B cell (primary cell): ENCODE results near the gene C19orf85.

Experiments used
- CTCF ChIP-seq: fragments of 200-600 bp; IDR thresholded peaks from one replicate; pipeline ENCODE4 v1.8.0; 2022; ENCODE audit warnings: antibody characterized with exemption, mild to moderate bottlenecking
- EZH2 ChIP-seq: IDR thresholded peaks from 2 replicates; pipeline ENCODE4 v1.6.1; 2012; ENCODE audit warnings: borderline replicate concordance, low read depth, mild to moderate bottlenecking, moderate library complexity, low read length; ENCODE audit not compliant: insufficient read depth, poor library complexity, severe bottlenecking

- TF ChIP-seq EZH2 = no peak
- TF ChIP-seq CTCF = no peak
These were observed 8.8 kb downstream of the C19orf85 start for GRCh38 chr19:55455576-55456235.
